T-helper 9 cell (primary cell): ENCODE measurements around the gene DNAJB12.
"Not testable (repeated sequence)": the region's sequence is repeated elsewhere in the genome, so short reads cannot be mapped to it uniquely, and the experiment has no call there.

Experiments used
- DNase-seq: peaks from one replicate; pipeline ENCODE4 v3.0.0-alpha.2; 2020
- total RNA-seq, 2 donors: gene quantifications; one replicate each; lab custom pipeline; 2026; lab: John Stamatoyannopoulos, UW

DNAJB12 gene
- total RNA-seq, result 50.0 to 58.8 reads per million in 2 donors

- peak; percentile 84 for DNase-seq
Measured at GRCh38 chr10:72354356-72355213, at the start of gene DNAJB12. Gene DNAJB12 (minus strand): TSS chr10:72354919. CDS start chr10:72354897, 22 bp downstream.

- DNase-seq, result not testable (repeated sequence)
Measured at GRCh38 chr10:72395581-72395980, 40.9 kb upstream of the DNAJB12 start.

- no peak for DNase-seq
Measured at GRCh38 chr10:72392571-72392970, 37.9 kb upstream of the DNAJB12 start.

- no peak for DNase-seq
Measured at GRCh38 chr10:72390764-72391163, 36.0 kb upstream of the DNAJB12 start.

GRCh38 chr10:72389716-72390115 is 35.0 kb upstream of the DNAJB12 start:
- no peak for DNase-seq

- no peak for DNase-seq
Measured at GRCh38 chr10:72389014-72389413, 34.3 kb upstream of the DNAJB12 start.

GRCh38 chr10:72388062-72388461 is 33.3 kb upstream of the DNAJB12 start:
- DNase-seq, result no peak

- DNase-seq, result no peak
Measured at GRCh38 chr10:72386916-72387586, 32.3 kb upstream of the DNAJB12 start.

GRCh38 chr10:72385724-72386123 is 31.0 kb upstream of the DNAJB12 start:
- no peak for DNase-seq

- not testable (repeated sequence) for DNase-seq
Measured at GRCh38 chr10:72384982-72385381, 30.3 kb upstream of the DNAJB12 start.

GRCh38 chr10:72379776-72380175 is 25.1 kb upstream of the DNAJB12 start:
- DNase-seq, result no peak

- no peak for DNase-seq
Measured at GRCh38 chr10:72379062-72379461, 24.3 kb upstream of the DNAJB12 start.

GRCh38 chr10:72375585-72375984 is 20.9 kb upstream of the DNAJB12 start:
- DNase-seq, result no peak

- DNase-seq, result no peak
Measured at GRCh38 chr10:72375173-72375572, 20.5 kb upstream of the DNAJB12 start.

- DNase-seq, result no peak
Measured at GRCh38 chr10:72370201-72370722, 15.5 kb upstream of the DNAJB12 start.

- DNase-seq, result no peak
Measured at GRCh38 chr10:72367301-72367960, 12.7 kb upstream of the DNAJB12 start.

GRCh38 chr10:72365106-72365895 is 10.6 kb upstream of the DNAJB12 start:
- no peak for DNase-seq

GRCh38 chr10:72364239-72364777 is 9.6 kb upstream of the DNAJB12 start:
- DNase-seq, result peak; percentile 81

- DNase-seq, result no peak
Measured at GRCh38 chr10:72356987-72357386, 2.3 kb upstream of the DNAJB12 start.

GRCh38 chr10:72356115-72356514 is 1.4 kb upstream of the DNAJB12 start:
- DNase-seq, result no peak

- DNase-seq, result no peak
Measured at GRCh38 chr10:72355214-72355555, 466 bp upstream of the DNAJB12 start.

GRCh38 chr10:72353965-72354355 is 759 bp downstream of the DNAJB12 start:
- no peak for DNase-seq
